AG04450 (cell line): Measurements from ENCODE around the gene SAP30L. TPM values are rescaled to one million over a fixed set of nuclear protein-coding genes. Genes with fewer than 3 reads are reported as not detected.

ENCODE experiments used
- CTCF ChIA-PET: fragments of 300-600, 350-600 bp; formaldehyde crosslinking; extraction: SDS; loops from one replicate; lab custom pipeline; 2022; ENCODE audit warnings: antibody characterized with exemption, inconsistent platforms; lab: Charles Lee
- POLR2A ChIA-PET: fragments of 350-600 bp; formaldehyde crosslinking; extraction: SDS; loops from one replicate; lab custom pipeline; 2021; ENCODE audit warnings: antibody characterized with exemption, inconsistent platforms; lab: Yijun Ruan, JAX
- DNase-seq: peaks from one replicate; pipeline ENCODE4 v3.0.0-alpha.2; 2011; ENCODE audit warnings: low read depth, low spot score
- H3K27ac ChIP-seq: one replicate; pipeline ENCODE4 v1.5.1; 2012; ENCODE audit warnings: low read depth, low read length, control low read depth
- H3K27me3 ChIP-seq: one replicate; pipeline ENCODE4 v1.6.0; 2012; ENCODE audit warnings: low read length; ENCODE audit not compliant: control insufficient read depth, insufficient read depth
- H3K4me3 ChIP-seq: 2 replicates; pipeline ENCODE4 v1.5.1; 2011; ENCODE audit warnings: mild to moderate bottlenecking, low read depth, low read length, control low read depth
- H3K9me3 ChIP-seq: 2 replicates; pipeline ENCODE4 v1.5.1; 2012; ENCODE audit warnings: low read length; ENCODE audit not compliant: control insufficient read depth, insufficient read depth
- polyA plus RNA-seq: library from polyadenylated mRNA; depleted of rRNA; stranded (reverse); fragments of >200 nt; gene quantifications from 2 replicates; pipeline ENCODE4 v1.2.3, GENCODE V29; 2011; rRNA removed
- TF ChIP-seq, protein P1 (sequence below): IDR thresholded peaks from 2 replicates; pipeline ENCODE4 v1.5.1; 2011; ENCODE audit warnings: low read depth, low read length, control low read depth, inconsistent platforms

The SAP30L gene
- polyA plus RNA-seq, 1 experiment, result 51.9 TPM

- no peak for DNase-seq
- Histone ChIP-seq H3K9me3 (no peaks in the 10 kb centered on the region), H3K27me3 (peaks cover 26% of the 10 kb centered on the region), H3K4me3 (no peak overlapping the region), H3K27ac (no peak overlapping the region)
- POLR2A ChIA-PET, result no interaction called here
- TF ChIP-seq, protein P1, sequence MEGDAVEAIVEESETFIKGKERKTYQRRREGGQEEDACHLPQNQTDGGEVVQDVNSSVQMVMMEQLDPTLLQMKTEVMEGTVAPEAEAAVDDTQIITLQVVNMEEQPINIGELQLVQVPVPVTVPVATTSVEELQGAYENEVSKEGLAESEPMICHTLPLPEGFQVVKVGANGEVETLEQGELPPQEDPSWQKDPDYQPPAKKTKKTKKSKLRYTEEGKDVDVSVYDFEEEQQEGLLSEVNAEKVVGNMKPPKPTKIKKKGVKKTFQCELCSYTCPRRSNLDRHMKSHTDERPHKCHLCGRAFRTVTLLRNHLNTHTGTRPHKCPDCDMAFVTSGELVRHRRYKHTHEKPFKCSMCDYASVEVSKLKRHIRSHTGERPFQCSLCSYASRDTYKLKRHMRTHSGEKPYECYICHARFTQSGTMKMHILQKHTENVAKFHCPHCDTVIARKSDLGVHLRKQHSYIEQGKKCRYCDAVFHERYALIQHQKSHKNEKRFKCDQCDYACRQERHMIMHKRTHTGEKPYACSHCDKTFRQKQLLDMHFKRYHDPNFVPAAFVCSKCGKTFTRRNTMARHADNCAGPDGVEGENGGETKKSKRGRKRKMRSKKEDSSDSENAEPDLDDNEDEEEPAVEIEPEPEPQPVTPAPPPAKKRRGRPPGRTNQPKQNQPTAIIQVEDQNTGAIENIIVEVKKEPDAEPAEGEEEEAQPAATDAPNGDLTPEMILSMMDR, result no peak
- CTCF ChIA-PET, result interaction anchor here (3.2 kb wide), 1 partner anchor 14 kb away, joined by 9 read pairs; no protein-coding TSS in a partner anchor
Measured at GRCh38 chr5:154506716-154507080, 60.9 kb downstream of the SAP30L start.

DNA sequence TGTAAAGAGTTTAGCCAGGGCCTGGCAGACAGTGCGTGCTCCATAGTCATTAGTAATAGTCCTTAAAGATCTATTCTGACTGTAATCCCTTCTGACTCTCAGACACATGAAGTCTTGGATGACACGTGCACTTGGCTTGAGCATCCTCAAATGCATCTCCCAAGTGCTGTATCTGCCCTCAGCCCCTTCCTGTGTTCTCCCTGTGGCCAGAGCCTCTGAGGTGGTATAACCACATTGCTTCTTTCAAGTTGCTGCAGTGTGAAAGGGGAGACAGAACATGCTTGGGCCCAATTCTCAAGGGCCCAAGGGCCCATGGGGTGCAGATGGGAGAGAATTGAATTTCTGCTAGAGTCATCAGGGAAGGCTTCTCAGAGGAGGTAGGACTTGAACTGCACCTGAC is 62.3 kb downstream of the SAP30L start:
- CTCF ChIA-PET, result interaction anchor here (3.2 kb wide), 1 partner anchor 13 kb away, joined by 9 read pairs; no protein-coding TSS in a partner anchor
- TF ChIP-seq, protein P1, result no peak
- H3K27ac ChIP-seq, result no peak overlapping the region
- POLR2A ChIA-PET, result no interaction called here
- H3K4me3 ChIP-seq, result no peak overlapping the region
- H3K27me3 ChIP-seq, result peaks cover 23% of the 10 kb centered on the region
- no peaks in the 10 kb centered on the region for H3K9me3 ChIP-seq
- no peak for DNase-seq

- H3K27me3 ChIP-seq, result peaks cover 30% of the 10 kb centered on the region
- CTCF ChIA-PET, result interaction anchor here (1.4 to 1.7 kb wide), 2 partner anchors 11 to 438 kb away, joined by 3 to 4 read pairs; no protein-coding TSS in a partner anchor
- no peak for DNase-seq
- H3K27ac ChIP-seq, result no peak overlapping the region
- H3K4me3 ChIP-seq, result no peak overlapping the region
- POLR2A ChIA-PET, result no interaction called here
- TF ChIP-seq, protein P1, result no peak
- no peaks in the 10 kb centered on the region for H3K9me3 ChIP-seq
Measured at GRCh38 chr5:154509784-154510555, 64.2 kb downstream of the SAP30L start.

Other genes starting within 250 kb of the SAP30L start
- gene HAND1, start 32.2 kb downstream of the SAP30L start, polyA plus RNA-seq, result not detected in 2 replicates